Kidney (tissue), 14 donors: ENCODE data around the gene CTSG. TPM values are rescaled to one million over a fixed set of nuclear protein-coding genes. Genes with fewer than 3 reads are reported as not detected.
"Not testable (repeated sequence)": the region's sequence is repeated elsewhere in the genome, so short reads cannot be mapped to it uniquely, and the experiment has no call there.

Source experiments
- DNase-seq, 5 donors: peaks; one replicate each; pipeline ENCODE4 v3.0.0-alpha.2; 2013 to 2020
- FAIRE-seq: peaks from 2 replicates; lab custom pipeline; 2012; peaks lifted over from hg19 to GRCh38; lab: Jason Lieb, UNC
- H3K27ac ChIP-seq, 2 donors: one replicate each; pipeline ENCODE4 v1.7.0; 2013; ENCODE audit warnings: low read depth in 2 of 2, low read length in 2 of 2, inconsistent platforms in 1 of 2
- H3K27me3 ChIP-seq: one replicate; pipeline ENCODE4 v1.7.1; 2013; ENCODE audit warnings: low read length, inconsistent platforms; ENCODE audit not compliant: control insufficient read depth, insufficient read depth
- H3K36me3 ChIP-seq, 3 donors: one replicate each; pipeline versions ENCODE4 v1.7.0 to v1.7.1; 2013; ENCODE audit warnings: low read length in 3 of 3, control low read depth in 1 of 3, inconsistent platforms in 1 of 3; ENCODE audit not compliant: insufficient read depth in 3 of 3, control insufficient read depth in 2 of 3
- H3K4me1 ChIP-seq, 3 donors: one replicate each; pipeline versions ENCODE4 v1.7.0 to v1.7.1; 2013; ENCODE audit warnings: low read length in 3 of 3, inconsistent platforms in 1 of 3, low read depth in 1 of 3; ENCODE audit not compliant: control insufficient read depth in 2 of 3, insufficient read depth in 2 of 3
- H3K4me3 ChIP-seq, 3 donors: one replicate each; pipeline versions ENCODE4 v1.7.0 to v1.8.1; 2013; ENCODE audit warnings: low read length in 3 of 3, control low read depth in 1 of 3, inconsistent platforms in 1 of 3
- H3K9ac ChIP-seq, 3 donors: one replicate each; pipeline versions ENCODE4 v1.7.0 to v1.7.1; 2013; ENCODE audit warnings: low read length in 3 of 3, control low read depth in 1 of 3, inconsistent platforms in 1 of 3
- H3K9me3 ChIP-seq, 3 donors: one replicate each; pipeline versions ENCODE4 v1.7.0 to v1.7.1; 2013; ENCODE audit warnings: low read length in 3 of 3, control low read depth in 1 of 3, inconsistent platforms in 1 of 3; ENCODE audit not compliant: control insufficient read depth in 2 of 3, insufficient read depth in 1 of 3
- intact Hi-C: fragments of 100-400 bp; cut with DNase I; formaldehyde crosslinking; loops from one replicate; pipeline ENCODE4 v1.11.1; 2022
- polyA plus RNA-seq: library from polyadenylated mRNA; stranded (reverse); fragments of 350-450 nt; fragmentation: Illumina TruSeq; extraction: RNeasy Lipid Tissue Mini Kit (QIAGEN cat#74804); gene quantifications from one replicate; pipeline ENCODE4 v1.2.3, GENCODE V29; 2014; ENCODE audit warnings: low read depth, low replicate concordance; ENCODE audit not compliant: insufficient read depth
- total RNA-seq: library from RNA; stranded (reverse); fragmentation: NEBNext Ultra II Directional; extraction: Animal tissue kit (Norgen Biotek cat#: 25700); gene quantifications from one replicate; pipeline ENCODE4 v1.2.1, GENCODE V29; 2021
- TF ChIP-seq, protein P1 (sequence below): IDR thresholded peaks from 3 replicates; pipeline ENCODE4 v1.5.1; 2012; ENCODE audit warnings: mild to moderate bottlenecking, moderate library complexity, borderline replicate concordance; ENCODE audit not compliant: insufficient read depth; ENCODE audit errors: extremely low read depth
- donor health status: control.
- donor health status: control.
- donor health status: control.
- donor health status: control.
- donor health status: control.
- donor health status: DM: yes; HTN: yes; CAD: no.
- donor health status: Normal renal cell carcinoma (clear cell type).

CTSG gene
- total and polyA plus RNA-seq, 2 donors from 2014 or later, result 1.1 to 11.9 TPM

DNA sequence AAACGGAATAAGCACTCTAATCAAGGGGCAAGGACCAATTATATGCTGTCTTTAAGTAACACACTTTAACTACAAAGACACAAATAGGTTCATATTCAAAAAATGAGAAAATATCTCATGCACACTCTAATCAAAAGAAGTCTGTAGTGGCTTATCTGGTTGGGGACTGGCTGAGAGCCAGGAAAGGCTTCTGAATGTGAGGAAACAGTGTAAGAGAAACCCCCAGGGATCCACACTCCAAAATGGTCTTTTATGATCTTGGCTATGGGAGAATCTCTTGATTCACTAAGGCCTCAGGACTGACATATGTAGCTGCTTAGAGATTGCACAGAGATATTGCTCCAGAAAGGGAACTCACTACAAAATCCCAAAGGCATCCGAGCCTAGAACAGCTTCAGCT lies 10.3 kb downstream of the CTSG start:
- no peaks in the 10 kb centered on the region for H3K36me3 ChIP-seq
- intact Hi-C loops, result no loop called here
- no peak for FAIRE-seq

GRCh38 chr14:24563505-24563904 lies 12.5 kb downstream of the CTSG start:
- intact Hi-C loops, result no loop called here
- Histone ChIP-seq H3K9me3 (peaks cover 0 to 20% (median 0%) of the 10 kb centered on the region in 3 donors), H3K4me3 (no peak overlapping the region), H3K27me3 (no peaks in the 10 kb centered on the region), H3K9ac (no peak overlapping the region), H3K36me3 (no peaks in the 10 kb centered on the region), H3K4me1 (no peaks in the 10 kb centered on the region), H3K27ac (no peak overlapping the region)
- no peak for DNase-seq
- no peak for FAIRE-seq
- TF ChIP-seq, protein P1, sequence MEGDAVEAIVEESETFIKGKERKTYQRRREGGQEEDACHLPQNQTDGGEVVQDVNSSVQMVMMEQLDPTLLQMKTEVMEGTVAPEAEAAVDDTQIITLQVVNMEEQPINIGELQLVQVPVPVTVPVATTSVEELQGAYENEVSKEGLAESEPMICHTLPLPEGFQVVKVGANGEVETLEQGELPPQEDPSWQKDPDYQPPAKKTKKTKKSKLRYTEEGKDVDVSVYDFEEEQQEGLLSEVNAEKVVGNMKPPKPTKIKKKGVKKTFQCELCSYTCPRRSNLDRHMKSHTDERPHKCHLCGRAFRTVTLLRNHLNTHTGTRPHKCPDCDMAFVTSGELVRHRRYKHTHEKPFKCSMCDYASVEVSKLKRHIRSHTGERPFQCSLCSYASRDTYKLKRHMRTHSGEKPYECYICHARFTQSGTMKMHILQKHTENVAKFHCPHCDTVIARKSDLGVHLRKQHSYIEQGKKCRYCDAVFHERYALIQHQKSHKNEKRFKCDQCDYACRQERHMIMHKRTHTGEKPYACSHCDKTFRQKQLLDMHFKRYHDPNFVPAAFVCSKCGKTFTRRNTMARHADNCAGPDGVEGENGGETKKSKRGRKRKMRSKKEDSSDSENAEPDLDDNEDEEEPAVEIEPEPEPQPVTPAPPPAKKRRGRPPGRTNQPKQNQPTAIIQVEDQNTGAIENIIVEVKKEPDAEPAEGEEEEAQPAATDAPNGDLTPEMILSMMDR, result no peak

More for the DNA sequence above, 10.3 kb downstream of the CTSG start:
- Histone ChIP-seq H3K4me3 (no peak overlapping the region), H3K27me3 (no peaks in the 10 kb centered on the region), H3K9ac (no peak overlapping the region), H3K9me3 (peaks cover 0 to 21% (median 0%) of the 10 kb centered on the region in 3 donors), H3K4me1 (no peaks in the 10 kb centered on the region), H3K27ac (no peak overlapping the region)
- no peak for DNase-seq
- TF ChIP-seq, protein P1, result no peak

GRCh38 chr14:24556756-24557155 lies 19.3 kb downstream of the CTSG start:
- DNase-seq (no peak), FAIRE-seq (no peak)
- Histone ChIP-seq H3K9ac (no peak overlapping the region), H3K4me1 (no peaks in the 10 kb centered on the region), H3K9me3 (no peaks in the 10 kb centered on the region), H3K27me3 (no peaks in the 10 kb centered on the region), H3K27ac (no peak overlapping the region), H3K36me3 (no peaks in the 10 kb centered on the region), H3K4me3 (no peak overlapping the region)
- intact Hi-C loops, result no loop called here
- TF ChIP-seq, protein P1, result no peak

GRCh38 chr14:24549064-24549463 lies 27.0 kb downstream of the CTSG start:
- DNase-seq, H3K27ac ChIP-seq, H3K27me3 ChIP-seq, H3K36me3 ChIP-seq, H3K4me3 ChIP-seq, H3K4me1 ChIP-seq, intact Hi-C loops, FAIRE-seq, H3K9me3 ChIP-seq, H3K9ac ChIP-seq: not testable (repeated sequence)
